Measurements from ENCODE around the gene RASSF1.

GRCh38 chr3:50327129-50327528 lies 13.5 kb downstream of the RASSF1 start:
- TF ChIP-seq CTCF (IDR thresholded peaks at IDR 0.05; ENCODE audit: low read depth, low read length) (no peak), MYC (IDR thresholded peaks at IDR 0.05; ENCODE audit: low read depth, low read length) (no peak)
